Right lobe of liver (tissue), 6 donors: ENCODE data around the gene ZDHHC11. TPM values are rescaled to one million over a fixed set of nuclear protein-coding genes. Genes with fewer than 3 reads are reported as not detected.
"Not testable (repeated sequence)": the region's sequence is repeated elsewhere in the genome, so short reads cannot be mapped to it uniquely, and the experiment has no call there.

Experiments used
- ATAC-seq, 4 donors: fragments of 200-7000 bp; cut with Tn5 transposase; one replicate each; pipeline ENCODE4 v1.9.1; 2020; ENCODE audit warnings: mild to moderate bottlenecking in 4 of 4, moderate library complexity in 4 of 4
- DNase-seq, 3 donors: peaks; one replicate each; pipeline ENCODE4 v3.0.0-alpha.2; 2020
- H3K27ac ChIP-seq, 3 donors: fragments of 200-600 bp; one replicate each; pipeline ENCODE4 v1.8.0; 2022
- H3K27me3 ChIP-seq, 2 donors: fragments of 200-600 bp; one replicate each; pipeline ENCODE4 v1.8.0; 2022
- H3K36me3 ChIP-seq, 4 donors: fragments of 200-600 bp; sonication (generic) in 1 of 4; one replicate each; pipeline versions ENCODE4 v1.5.1 to v1.8.0; 2017 to 2022; ENCODE audit warnings: control low read depth in 1 of 4
- H3K4me1 ChIP-seq, 4 donors: fragments of 200-600 bp; sonication (generic) in 1 of 4; one replicate each; pipeline versions ENCODE4 v1.5.1 to v1.8.0; 2017 to 2022; ENCODE audit warnings: control low read depth in 1 of 4
- H3K4me3 ChIP-seq, 3 donors: fragments of 200-600 bp; one replicate each; pipeline ENCODE4 v1.8.0; 2022
- H3K9me3 ChIP-seq, 4 donors: fragments of 200-600 bp; sonication (generic) in 1 of 4; one replicate each; pipeline versions ENCODE4 v1.5.1 to v1.8.0; 2017 to 2022; ENCODE audit warnings: control low read depth in 1 of 4
- CTCF ChIP-seq, 4 donors: fragments of 200-600 bp in 3 of 4; fragments of 450-650 bp in 1 of 4; IDR thresholded peaks; one replicate each; pipeline versions ENCODE4 v1.5.1 to v1.8.0; 2016 to 2022; ENCODE audit warnings: antibody characterized with exemption in 4 of 4, mild to moderate bottlenecking in 2 of 4
- POLR2A ChIP-seq: fragments of 450-650 bp; IDR thresholded peaks from one replicate; pipeline ENCODE4 v1.6.1; 2017; ENCODE audit warnings: antibody characterized with exemption, mild to moderate bottlenecking
- WGBS: methylation state at CpG from one replicate; pipeline ENCODE4 v1.1.6; 2018; ENCODE audit warnings: low coverage, low lambda C conversion rate; ENCODE audit not compliant: insufficient coverage; ENCODE audit errors: missing lambda C conversion rate; 5-methylcytosine and 5-hydroxymethylcytosine counted together
- intact Hi-C, 2 donors: fragments of 100-400 bp; cut with DNase I; formaldehyde crosslinking; loops; one replicate each; pipeline versions ENCODE4 v1.11.2 to v1.14.1; 2022
- total RNA-seq, 6 experiments: library from RNA; depleted of rRNA in 2 of 6; stranded (reverse); fragments of >200 nt in 2 of 6; fragmentation: NEBNext Ultra II Directional in 3 of 6; extraction: Animal tissue kit (Norgen Biotek cat#: 25700) in 3 of 6; gene quantifications; one replicate each; pipeline versions ENCODE4 v1.1.0 to v1.2.4, GENCODE V29; 2016 to 2023
- donor health status: DM: no; HTN: yes; CAD: no.
- donor health status: DM: no; HTN: no; CAD: no.
- donor health status: DM: no; HTN: no; CAD: no.
- donor health status: DM: no; HTN: yes; CAD: no.
- donor health status: DM: no; HTN: yes; CAD: no.

ZDHHC11 gene
- total RNA-seq, 6 experiments from 2014 or later: 0.50 to 14.4 (median 5.8) TPM

DNA sequence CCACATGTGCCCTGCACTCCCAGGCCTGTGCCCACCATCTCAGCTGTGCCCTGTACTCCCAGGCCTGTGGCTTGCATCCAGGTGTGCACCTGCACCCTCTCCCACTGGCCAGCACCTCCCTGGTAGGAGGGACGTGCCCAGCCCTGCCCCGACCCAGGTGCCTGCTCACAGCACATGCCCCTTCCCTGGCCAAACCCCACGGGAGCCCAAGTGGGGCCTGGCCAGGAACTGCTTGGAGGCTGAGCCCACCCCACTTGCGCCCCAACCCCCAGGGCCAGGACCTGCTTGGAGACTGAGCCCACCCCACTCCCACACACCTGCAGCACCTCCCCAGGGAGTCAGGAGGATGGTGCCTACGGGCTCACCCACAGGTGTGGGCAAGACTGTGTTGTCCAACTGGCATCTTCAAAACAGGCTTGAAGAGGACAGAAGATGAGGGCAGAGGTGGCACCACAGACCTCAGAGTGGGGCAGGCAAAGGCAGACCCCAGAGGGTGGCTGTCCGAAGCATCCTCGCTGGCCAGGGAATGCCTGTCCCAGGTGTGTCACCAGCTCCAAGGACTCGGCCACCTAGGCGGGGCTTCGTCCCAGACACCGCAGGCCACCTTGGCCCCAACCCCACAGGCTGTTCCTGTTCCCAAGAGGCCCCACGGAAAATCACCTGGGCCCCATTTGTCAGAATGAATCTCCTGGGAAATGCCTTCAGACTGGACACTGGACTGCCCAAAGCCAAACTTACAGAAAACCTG lies 77.1 kb downstream of the ZDHHC11 start:
- no peak for TF ChIP-seq CTCF (IDR thresholded peaks at IDR 0.05)
- TF ChIP-seq POLR2A: no peak
- Histone ChIP-seq H3K4me1 (no peaks in the 10 kb centered on the region), H3K27me3 (no peaks in the 10 kb centered on the region), H3K4me3 (no peak overlapping the region), H3K36me3 (no peaks in the 10 kb centered on the region), H3K27ac (no peak overlapping the region), H3K9me3 (no peaks in the 10 kb centered on the region)
- ATAC-seq (no peak), DNase-seq (peak in 1 of 3 donors; percentile 50)
- WGBS: 70% methylated on average over 2 of the region's 12 CpGs
- intact Hi-C loops: loop anchor here in 1 of 2 donors (10.0 kb wide), 1 partner anchor 89 kb away; no protein-coding TSS in a partner anchor

DNA sequence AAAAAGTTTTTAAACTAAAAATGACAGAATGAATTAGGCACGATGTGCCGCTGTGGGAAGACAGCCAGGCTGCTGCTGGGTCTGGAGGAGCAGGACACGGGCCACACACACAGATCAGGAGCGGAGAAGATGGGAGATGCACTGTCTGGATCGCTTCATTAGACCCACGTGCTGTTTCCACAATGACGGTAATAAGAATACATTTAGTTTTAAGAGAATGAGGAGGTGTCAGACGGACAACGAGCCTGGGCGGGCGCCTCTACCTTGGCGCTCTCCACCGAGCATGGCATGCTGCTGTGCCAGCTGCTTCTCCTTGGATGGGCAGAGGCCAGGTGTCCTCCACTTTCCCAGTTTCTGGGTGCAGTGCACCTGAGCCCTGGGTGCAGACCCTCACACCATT lies 77.9 kb downstream of the ZDHHC11 start:
- not testable (repeated sequence) for ATAC-seq, DNase-seq, H3K36me3 ChIP-seq, H3K27me3 ChIP-seq, H3K4me3 ChIP-seq, H3K27ac ChIP-seq, H3K9me3 ChIP-seq, H3K4me1 ChIP-seq
- intact Hi-C loops: loop anchor here in 1 of 2 donors (10.0 kb wide), 1 partner anchor 88 kb away; no protein-coding TSS in a partner anchor
- 78% methylated on average over 13 of the region's 13 CpGs for WGBS

- not testable (repeated sequence) for H3K9me3 ChIP-seq, H3K36me3 ChIP-seq, H3K4me3 ChIP-seq, H3K27me3 ChIP-seq, DNase-seq, H3K27ac ChIP-seq, H3K4me1 ChIP-seq, ATAC-seq
- WGBS: no CpG with 5 or more reads among the region's 14 CpGs
- intact Hi-C loops: loop anchor here in 1 of 2 donors (10.0 kb wide), 1 partner anchor 88 kb away; no protein-coding TSS in a partner anchor
Observed at GRCh38 chr5:772547-772890, 78.3 kb downstream of the ZDHHC11 start.

DNA sequence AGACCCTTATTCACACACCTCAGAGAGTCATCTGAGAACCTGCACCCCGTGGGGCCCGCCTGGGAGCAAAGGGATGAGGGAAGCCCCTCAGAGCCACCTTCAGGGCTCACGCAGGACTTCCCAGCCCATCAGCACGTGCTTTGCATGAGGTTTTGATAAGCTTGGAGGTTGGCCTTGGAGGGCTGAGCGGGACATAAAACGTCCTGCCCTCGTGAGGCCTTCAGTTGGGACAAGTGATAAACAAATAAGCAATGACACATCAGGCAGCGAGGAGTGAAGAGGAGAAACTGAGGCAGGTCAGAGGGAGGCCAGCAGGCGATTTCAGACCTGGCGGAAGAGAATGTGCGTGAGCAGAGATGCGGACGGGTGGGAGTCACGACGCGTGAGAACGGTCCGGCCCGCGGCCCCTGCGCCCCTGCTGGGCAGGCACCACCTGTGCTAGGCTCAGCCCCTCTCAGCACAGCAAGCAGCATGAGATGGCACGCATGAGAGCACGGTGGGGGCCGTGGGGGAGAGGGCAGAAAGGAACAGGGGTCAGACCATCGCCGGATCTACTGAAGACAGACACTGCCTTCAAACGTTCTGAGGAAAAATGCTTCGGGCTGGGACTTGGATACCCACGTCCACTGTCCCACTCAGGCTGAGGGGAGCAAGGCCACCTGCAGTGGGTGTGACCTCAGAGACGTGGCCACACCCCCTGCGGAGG lies 78.8 kb downstream of the ZDHHC11 start:
- H3K27me3 ChIP-seq, H3K4me3 ChIP-seq, H3K27ac ChIP-seq, H3K4me1 ChIP-seq, DNase-seq, H3K36me3 ChIP-seq, H3K9me3 ChIP-seq: not testable (repeated sequence)
- WGBS: 70% methylated on average over 7 of the region's 31 CpGs
- intact Hi-C loops: loop anchor here in 1 of 2 donors (10.0 kb wide), 1 partner anchor 87 kb away; no protein-coding TSS in a partner anchor
- ATAC-seq: peak in 1 of 4 donors; percentile 4

DNA sequence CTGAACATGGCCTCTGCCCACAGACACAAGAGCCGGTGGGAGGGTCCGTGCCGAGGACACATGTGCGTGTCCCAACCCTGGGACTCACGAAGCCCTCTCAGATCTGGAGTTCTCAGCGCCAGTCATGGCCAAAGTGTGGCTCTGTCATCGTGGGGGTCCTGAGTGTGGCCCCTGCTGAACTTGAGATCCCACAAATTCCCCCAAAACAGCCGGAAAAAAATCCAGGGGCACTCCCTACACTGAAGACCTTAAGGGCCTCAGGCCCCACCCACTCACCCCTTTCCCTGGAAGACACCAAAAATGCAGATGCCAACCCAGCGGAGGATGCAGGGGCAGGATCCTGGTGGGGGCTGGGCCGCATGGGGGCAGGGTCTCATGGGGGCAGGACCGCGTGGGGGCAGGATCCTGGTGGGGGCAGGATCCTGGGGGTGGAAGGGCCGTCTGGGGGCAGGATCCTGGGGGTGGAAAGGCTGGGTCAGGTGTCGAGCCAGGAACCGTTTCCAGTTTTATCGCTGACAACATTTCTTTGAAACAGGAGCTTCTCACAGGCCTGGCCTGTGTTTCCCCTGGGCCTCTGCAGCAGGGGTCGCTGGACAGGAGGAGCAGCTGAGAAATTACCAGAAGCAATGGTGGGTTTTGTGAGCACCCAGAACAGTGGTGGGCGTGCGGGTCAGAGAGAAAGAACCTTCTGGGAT lies 79.6 kb downstream of the ZDHHC11 start:
- 63% methylated on average over 4 of the region's 19 CpGs for WGBS
- not testable (repeated sequence) for H3K9me3 ChIP-seq, H3K27ac ChIP-seq, H3K4me1 ChIP-seq, ATAC-seq, H3K27me3 ChIP-seq, H3K4me3 ChIP-seq, H3K36me3 ChIP-seq
- intact Hi-C loops: loop anchor here in 1 of 2 donors (10.0 kb wide), 1 partner anchor 86 kb away; no protein-coding TSS in a partner anchor
- peak in 2 of 3 donors; percentile 40 for DNase-seq

DNA sequence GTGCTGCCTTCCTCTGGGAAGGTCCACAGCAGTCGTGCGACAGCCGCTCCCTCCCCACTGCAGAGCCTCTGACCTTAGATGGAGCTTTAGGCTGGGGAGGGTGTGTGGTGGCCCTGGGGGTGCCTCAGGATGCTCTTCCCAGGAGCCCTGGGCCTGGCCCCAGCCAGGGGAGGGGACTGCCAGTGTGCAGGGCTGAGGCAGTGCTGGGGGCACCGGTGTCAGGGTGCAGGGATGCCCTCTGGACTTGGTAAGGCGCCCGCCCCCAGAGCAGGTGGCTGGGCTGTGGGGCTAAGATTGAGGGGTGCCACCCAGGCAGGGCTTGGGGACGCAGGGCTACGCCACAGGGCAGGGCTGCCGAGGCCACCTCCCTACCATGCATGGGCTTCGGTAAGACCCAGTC lies 80.2 kb downstream of the ZDHHC11 start:
- H3K27me3 ChIP-seq, H3K9me3 ChIP-seq, H3K36me3 ChIP-seq, H3K27ac ChIP-seq, H3K4me1 ChIP-seq, ATAC-seq, H3K4me3 ChIP-seq: not testable (repeated sequence)
- intact Hi-C loops: loop anchor here in 1 of 2 donors (10.0 kb wide), 1 partner anchor 86 kb away; no protein-coding TSS in a partner anchor
- peak in 2 of 3 donors; percentile 16 to 46 for DNase-seq
- WGBS: 80% methylated on average over 1 of the region's 10 CpGs

- peak; percentile 21 to 42 (median 37) for DNase-seq
- H3K27me3 ChIP-seq, H3K27ac ChIP-seq, H3K4me3 ChIP-seq, ATAC-seq, H3K4me1 ChIP-seq, H3K9me3 ChIP-seq, H3K36me3 ChIP-seq: not testable (repeated sequence)
- intact Hi-C loops: loop anchor here in 1 of 2 donors (10.0 kb wide), 1 partner anchor 85 kb away; no protein-coding TSS in a partner anchor
- 82% methylated on average over 15 of the region's 29 CpGs for WGBS
Observed at GRCh38 chr5:769485-770145, 81.2 kb downstream of the ZDHHC11 start.
